Measurements from ENCODE around the gene PARD6A. TPM values are rescaled to one million over a fixed set of nuclear protein-coding genes. Genes with fewer than 3 reads are reported as not detected.
A peak's percentile ranks its signal among the peaks of the same experiment; 100 is the strongest.

The PARD6A gene
- total and polyA plus RNA-seq, 2 donors (not counting 3 experiments of a cell fraction or from before 2014, with no cell fraction given): 1.3 to 2.9 TPM

GRCh38 chr16:67613808-67614207 lies 47.0 kb upstream of the PARD6A start:
- no peak overlapping the region for H3K27ac ChIP-seq (ENCODE audit: insufficient read depth, low read depth, low read length)
- no peaks in the 10 kb centered on the region for H3K9me3 ChIP-seq (replicated peaks; ENCODE audit: control insufficient read depth, insufficient read depth, low read length)
- H3K27me3 ChIP-seq (ENCODE audit: control insufficient read depth in 2 of 2, insufficient read depth in 2 of 2, low read length in 2 of 2): no peaks in the 10 kb centered on the region
- ChIA-PET CTCF (interaction anchor here (1.1 to 1.2 kb wide), 3 partner anchors 20 to 93 kb away, joined by 3 read pairs; no protein-coding TSS in a partner anchor), POLR2A (no interaction called here)
- no peak overlapping the region for H3K4me3 ChIP-seq (replicated peaks in 1 of 3; ENCODE audit: insufficient read depth in 1 of 3, low read depth in 1 of 3, low read length in 3 of 3)
- FAIRE-seq: no peak
- H3K4me2 ChIP-seq (ENCODE audit: insufficient read depth, low read length): no peak overlapping the region
- no peaks in the 10 kb centered on the region for H3K9me1 ChIP-seq (replicated peaks; ENCODE audit: control insufficient read depth, extremely low read depth, insufficient read depth, low read length)
- no peaks in the 10 kb centered on the region for H3K4me1 ChIP-seq (ENCODE audit: control insufficient read depth, extremely low read depth, insufficient read depth, low read length)
- BruUV-seq (replicated peaks): no TSS peak
- TF ChIP-seq POLR2A (IDR thresholded peaks at IDR 0.05; ENCODE audit: low read depth, low read length) (no peak), EZH2 (IDR thresholded peaks at IDR 0.05; ENCODE audit: borderline replicate concordance, low read depth, low read length, severe bottlenecking) (no peak), POLR2AphosphoS5 (IDR thresholded peaks at IDR 0.05; ENCODE audit: insufficient read depth, low read depth, low read length) (no peak), CTCF (IDR thresholded peaks at IDR 0.05; ENCODE audit: extremely low read depth in 1 of 2, insufficient read depth in 1 of 2, low read depth in 1 of 2, low read length in 2 of 2) (peak in 1 of 2 donors; percentile 4), MYC (IDR thresholded peaks at IDR 0.05; ENCODE audit: low read depth, low read length) (no peak), MAX (IDR thresholded peaks at IDR 0.05; ENCODE audit: insufficient read depth, insufficient read length) (no peak), GATA2 (IDR thresholded peaks at IDR 0.05; ENCODE audit: insufficient read depth, insufficient read length, low read depth, low read length) (no peak)
- no peaks in the 10 kb centered on the region for H4K20me1 ChIP-seq (replicated peaks; ENCODE audit: control insufficient read depth, extremely low read depth, insufficient read depth, low read length)
- H3K79me2 ChIP-seq (ENCODE audit: control insufficient read depth, insufficient read depth, low read length): peaks cover 5% of the 10 kb centered on the region
- H2AFZ ChIP-seq (ENCODE audit: low read depth, low read length): no peak overlapping the region
- dilution Hi-C loops (cut with MboI; ENCODE audit: extremely low pct_ligation_motif_present, low sequenced_read_pairs): no loop called here
- no peak for DNase-seq (ENCODE audit: low read depth, low spot score)
- peaks cover 13 to 15% of the 10 kb centered on the region in 2 experiments for H3K36me3 ChIP-seq (ENCODE audit: control insufficient read depth in 2 of 2, extremely low read depth in 1 of 2, insufficient read depth in 2 of 2, low read length in 2 of 2)
- intact Hi-C loops (cut with micrococcal nuclease): loop anchor here (5.0 kb wide), 1 partner anchor 52 kb away; the partner anchor contains the start of gene CTCF
- no peak overlapping the region for H3K9ac ChIP-seq (replicated peaks; ENCODE audit: extremely low read depth, insufficient read depth, low read length)
